ENCODE measurements around the gene RBM20. TPM values are rescaled to one million over a fixed set of nuclear protein-coding genes. Genes with fewer than 3 reads are reported as not detected.

The RBM20 gene
- total RNA-seq, 1 donor from 2014 or later: 0.32 TPM

- no peak overlapping the region for H3K4me3 ChIP-seq
- H3K36me3 Mint-ChIP-seq: no peaks in the 10 kb centered on the region
- no peaks in the 10 kb centered on the region for H4K20me1 ChIP-seq (ENCODE audit: low read depth)
- H3K9ac ChIP-seq: no peak overlapping the region
- TF ChIP-seq CTCF (IDR thresholded peaks at IDR 0.05): no peak
- no peak for TF ChIP-seq EZH2 (IDR thresholded peaks at IDR 0.05)
- TF ChIP-seq EZH2phosphoT487 (IDR thresholded peaks at IDR 0.05): no peak
- no peaks in the 10 kb centered on the region for H3K9me3 ChIP-seq (ENCODE audit: low read depth)
- H3K79me2 ChIP-seq (ENCODE audit: low read depth): no peaks in the 10 kb centered on the region
- H3K27ac ChIP-seq: no peak overlapping the region
- H3K27me3 Mint-ChIP-seq (ENCODE audit: insufficient read depth, low read depth): peaks cover 2% of the 10 kb centered on the region
- DNase-seq (ENCODE audit: low spot score): no peak
- no peak overlapping the region for H2AFZ ChIP-seq (replicated peaks)
- no peaks in the 10 kb centered on the region for H3K27me3 ChIP-seq
- peaks cover 6% of the 10 kb centered on the region for H3F3A ChIP-seq (ENCODE audit: low read depth)
- no peaks in the 10 kb centered on the region for H3K36me3 ChIP-seq
- H3K4me1 Mint-ChIP-seq: peaks cover 46% of the 10 kb centered on the region
- no peaks in the 10 kb centered on the region for H3K9me3 Mint-ChIP-seq
- H3K4me2 ChIP-seq: no peak overlapping the region
- H3K27ac Mint-ChIP-seq: no peak overlapping the region
- H3K4me1 ChIP-seq: peaks cover 36% of the 10 kb centered on the region
- no peak overlapping the region for H3K4me3 Mint-ChIP-seq
These were observed 219.2 kb downstream of the RBM20 start for GRCh38 chr10:110863361-110863760.

GRCh38 chr10:110863956-110864355 is 219.8 kb downstream of the RBM20 start:
- peaks cover 44% of the 10 kb centered on the region for H3K4me1 Mint-ChIP-seq
- no peaks in the 10 kb centered on the region for H3K36me3 Mint-ChIP-seq
- Histone ChIP-seq H3K9ac (no peak overlapping the region), H3K4me3 (no peak overlapping the region), H3K4me2 (no peak overlapping the region), H3K36me3 (no peaks in the 10 kb centered on the region), H2AFZ (replicated peaks) (no peak overlapping the region), H4K20me1 (ENCODE audit: low read depth) (no peaks in the 10 kb centered on the region), H3K79me2 (ENCODE audit: low read depth) (no peaks in the 10 kb centered on the region), H3K27me3 (no peaks in the 10 kb centered on the region), H3K4me1 (peaks cover 36% of the 10 kb centered on the region), H3K9me3 (ENCODE audit: low read depth) (no peaks in the 10 kb centered on the region), H3F3A (ENCODE audit: low read depth) (peaks cover 6% of the 10 kb centered on the region), H3K27ac (no peak overlapping the region)
- H3K4me3 Mint-ChIP-seq: no peak overlapping the region
- H3K27me3 Mint-ChIP-seq (ENCODE audit: insufficient read depth, low read depth): peaks cover 2% of the 10 kb centered on the region
- no peaks in the 10 kb centered on the region for H3K9me3 Mint-ChIP-seq
- TF ChIP-seq CTCF (IDR thresholded peaks at IDR 0.05): no peak
- no peak for TF ChIP-seq EZH2phosphoT487 (IDR thresholded peaks at IDR 0.05)
- TF ChIP-seq EZH2 (IDR thresholded peaks at IDR 0.05): no peak
- H3K27ac Mint-ChIP-seq: no peak overlapping the region
- DNase-seq (ENCODE audit: low spot score): no peak

GRCh38 chr10:110864662-110865140 is 220.6 kb downstream of the RBM20 start:
- Histone ChIP-seq H3K4me1 (peaks cover 36% of the 10 kb centered on the region), H3K4me2 (peak overlapping the region; percentile 22), H3K9me3 (ENCODE audit: low read depth) (no peaks in the 10 kb centered on the region), H3K4me3 (no peak overlapping the region), H3K9ac (no peak overlapping the region), H3K36me3 (no peaks in the 10 kb centered on the region), H4K20me1 (ENCODE audit: low read depth) (no peaks in the 10 kb centered on the region), H3F3A (ENCODE audit: low read depth) (peaks cover 6% of the 10 kb centered on the region), H3K27me3 (no peaks in the 10 kb centered on the region), H3K27ac (no peak overlapping the region), H3K79me2 (ENCODE audit: low read depth) (no peaks in the 10 kb centered on the region), H2AFZ (replicated peaks) (no peak overlapping the region)
- peak overlapping the region; percentile 80 for H3K27ac Mint-ChIP-seq
- peaks cover 45% of the 10 kb centered on the region for H3K4me1 Mint-ChIP-seq
- no peaks in the 10 kb centered on the region for H3K9me3 Mint-ChIP-seq
- TF ChIP-seq EZH2phosphoT487 (IDR thresholded peaks at IDR 0.05) (no peak), CTCF (IDR thresholded peaks at IDR 0.05) (no peak), EZH2 (IDR thresholded peaks at IDR 0.05) (no peak)
- peaks cover 2% of the 10 kb centered on the region for H3K27me3 Mint-ChIP-seq (ENCODE audit: insufficient read depth, low read depth)
- H3K36me3 Mint-ChIP-seq: no peaks in the 10 kb centered on the region
- H3K4me3 Mint-ChIP-seq: no peak overlapping the region
- no peak for DNase-seq (ENCODE audit: low spot score)

Measured in neural progenitor cell (in vitro differentiated cells).